IgD-negative memory B cell (primary cell): ENCODE results near the gene COL7A1. TPM values are rescaled to one million over a fixed set of nuclear protein-coding genes. Genes with fewer than 3 reads are reported as not detected.

Experiments used
- H3K27ac Mint-ChIP-seq, 3 donors: one replicate each; pipeline ENCODE4 v1.8.0; 2020 to 2022; ENCODE audit warnings: mild to moderate bottlenecking in 3 of 3, mixed read lengths in 3 of 3, moderate library complexity in 1 of 3
- H3K27me3 Mint-ChIP-seq: one replicate; pipeline ENCODE4 v1.8.0; 2021; ENCODE audit warnings: mixed read lengths
- H3K36me3 Mint-ChIP-seq: one replicate; pipeline ENCODE4 v1.8.0; 2020; ENCODE audit warnings: mild to moderate bottlenecking, mixed read lengths
- H3K4me1 Mint-ChIP-seq, 3 donors: one replicate each; pipeline ENCODE4 v1.8.0; 2020 to 2022; ENCODE audit warnings: mixed read lengths in 3 of 3, mild to moderate bottlenecking in 1 of 3
- H3K4me3 Mint-ChIP-seq, 4 donors: one replicate each; pipeline ENCODE4 v1.8.0; 2020 to 2022; ENCODE audit warnings: mild to moderate bottlenecking in 4 of 4, mixed read lengths in 4 of 4, moderate library complexity in 3 of 4
- H3K9me3 Mint-ChIP-seq, 3 donors: one replicate each; pipeline ENCODE4 v1.8.0; 2020 to 2021; ENCODE audit warnings: mixed read lengths in 3 of 3, mild to moderate bottlenecking in 1 of 3
- polyA plus RNA-seq: library from polyadenylated mRNA; unstranded; fragments of 300-500 nt; fragmentation: Illumina TruSeq; gene quantifications from one replicate; pipeline ENCODE4 v1.2.3, GENCODE V29; 2021

Gene COL7A1
- polyA plus RNA-seq, 1 donor from 2014 or later: not detected

DNA sequence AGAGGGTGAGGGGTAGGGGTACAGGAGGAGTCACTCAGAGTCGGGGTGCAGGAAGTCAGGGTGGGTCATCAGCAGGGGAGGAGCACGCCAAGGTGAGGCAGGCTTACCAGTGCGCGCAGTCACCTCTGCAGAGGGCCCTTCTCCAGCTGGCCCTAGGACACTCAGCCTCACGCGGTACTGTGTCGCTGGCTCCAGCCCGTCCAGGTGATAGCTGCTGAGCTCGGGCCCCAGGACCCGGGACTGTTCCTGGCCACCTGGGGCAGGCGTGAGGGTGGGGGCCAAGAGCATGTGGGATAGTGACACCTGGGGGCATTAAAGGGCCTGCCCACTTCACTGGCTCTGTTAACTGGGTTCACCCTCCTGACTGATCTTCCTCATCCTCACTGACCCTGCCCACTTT is 7.4 kb downstream of the COL7A1 start:
- H3K4me1 Mint-ChIP-seq: no peaks in the 10 kb centered on the region
- H3K9me3 Mint-ChIP-seq: peaks cover 0 to 1% (median 0%) of the 10 kb centered on the region in 3 donors
- peaks cover 22% of the 10 kb centered on the region for H3K27me3 Mint-ChIP-seq
- no peak overlapping the region for H3K27ac Mint-ChIP-seq
- no peak overlapping the region for H3K4me3 Mint-ChIP-seq
- H3K36me3 Mint-ChIP-seq: no peaks in the 10 kb centered on the region

DNA sequence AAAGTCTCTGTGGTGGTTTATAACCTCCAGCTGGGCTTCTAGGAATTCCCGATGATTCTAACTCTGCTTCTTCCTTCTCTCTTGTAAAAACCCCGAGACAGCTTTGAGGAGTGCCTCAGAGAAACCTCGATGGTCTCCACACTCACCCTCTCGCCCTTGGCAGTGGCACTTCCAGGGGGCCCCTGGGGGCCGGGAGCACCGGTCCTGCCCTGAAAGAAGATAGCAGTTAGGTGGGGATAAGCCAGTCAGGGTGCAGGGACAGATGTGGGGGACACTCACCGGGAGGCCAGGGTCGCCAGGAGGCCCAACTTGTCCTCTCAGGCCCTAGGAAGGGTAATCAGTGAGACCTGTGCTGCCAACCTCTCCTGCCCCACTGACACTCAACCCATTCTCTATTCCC is 9.7 kb downstream of the COL7A1 start:
- H3K9me3 Mint-ChIP-seq: peaks cover 0 to 1% (median 0%) of the 10 kb centered on the region in 3 donors
- H3K27ac Mint-ChIP-seq: no peak overlapping the region
- H3K4me1 Mint-ChIP-seq: no peaks in the 10 kb centered on the region
- peaks cover 12% of the 10 kb centered on the region for H3K27me3 Mint-ChIP-seq
- no peaks in the 10 kb centered on the region for H3K36me3 Mint-ChIP-seq
- no peak overlapping the region for H3K4me3 Mint-ChIP-seq

DNA sequence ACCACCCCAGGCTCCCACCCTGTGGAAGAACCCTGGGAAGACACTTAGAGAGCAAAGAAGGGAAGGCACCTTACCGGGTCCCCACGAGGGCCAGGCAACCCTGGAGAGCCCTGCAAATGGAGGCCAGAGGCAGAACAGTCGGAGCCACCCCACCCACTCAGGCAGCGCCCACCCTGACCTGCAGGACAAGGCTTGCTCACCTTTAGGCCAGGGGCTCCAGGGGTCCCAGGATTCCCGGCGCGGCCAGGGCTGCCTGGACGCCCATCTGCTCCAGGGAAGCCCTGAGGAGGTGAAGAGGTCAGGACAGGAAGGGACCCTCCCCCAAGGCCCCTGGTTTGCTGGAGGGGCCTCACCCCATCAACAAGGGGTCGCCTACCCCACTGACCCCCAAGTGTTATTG is 10.3 kb downstream of the COL7A1 start:
- Mint-ChIP-seq H3K36me3 (no peaks in the 10 kb centered on the region), H3K4me1 (no peaks in the 10 kb centered on the region), H3K27ac (no peak overlapping the region), H3K27me3 (peaks cover 12% of the 10 kb centered on the region), H3K4me3 (no peak overlapping the region), H3K9me3 (peaks cover 0 to 1% (median 0%) of the 10 kb centered on the region in 3 donors)

DNA sequence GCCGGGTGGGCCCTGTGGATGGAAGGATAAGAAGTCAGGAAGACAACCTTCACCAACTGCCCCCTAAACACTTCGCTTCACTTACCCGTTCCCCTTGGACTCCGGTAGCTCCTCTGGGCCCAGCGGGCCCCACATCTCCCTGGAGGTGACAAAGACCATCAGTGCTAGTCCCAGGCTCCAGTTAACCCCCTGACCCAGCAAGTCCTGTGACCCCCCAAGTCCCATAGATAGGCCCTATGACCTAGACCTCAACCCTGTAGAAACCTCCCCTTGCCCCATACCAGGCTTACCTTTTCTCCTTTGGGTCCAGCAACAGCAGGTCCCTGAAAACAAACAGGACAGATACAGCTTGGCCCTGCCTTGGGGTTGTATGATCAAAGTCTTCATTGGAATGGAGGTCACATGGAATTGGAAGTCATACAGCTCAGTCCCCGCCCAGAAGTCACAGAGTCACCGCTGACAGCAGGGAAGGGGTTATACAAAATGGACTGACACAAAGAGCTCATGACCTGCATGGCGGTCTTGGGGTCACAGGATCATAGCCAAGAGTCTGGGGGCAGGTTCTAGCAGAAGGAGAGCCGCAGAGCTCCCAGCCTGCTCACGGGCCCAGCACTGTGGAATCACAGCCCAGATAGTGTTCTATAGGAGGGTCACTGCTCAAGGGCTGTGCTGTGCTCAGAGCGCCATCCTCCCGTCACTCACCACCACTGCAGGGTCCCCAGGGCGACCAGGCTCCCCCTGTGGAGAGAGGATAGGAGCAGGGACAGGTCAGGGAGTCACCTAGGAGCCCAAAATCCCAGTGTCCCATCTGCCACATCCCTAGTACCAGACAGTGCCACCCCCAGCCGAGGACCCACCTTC is 13.3 kb downstream of the COL7A1 start:
- no peaks in the 10 kb centered on the region for H3K4me1 Mint-ChIP-seq
- no peaks in the 10 kb centered on the region for H3K27me3 Mint-ChIP-seq
- H3K9me3 Mint-ChIP-seq: no peaks in the 10 kb centered on the region
- H3K4me3 Mint-ChIP-seq: no peak overlapping the region
- no peaks in the 10 kb centered on the region for H3K36me3 Mint-ChIP-seq
- H3K27ac Mint-ChIP-seq: no peak overlapping the region

DNA sequence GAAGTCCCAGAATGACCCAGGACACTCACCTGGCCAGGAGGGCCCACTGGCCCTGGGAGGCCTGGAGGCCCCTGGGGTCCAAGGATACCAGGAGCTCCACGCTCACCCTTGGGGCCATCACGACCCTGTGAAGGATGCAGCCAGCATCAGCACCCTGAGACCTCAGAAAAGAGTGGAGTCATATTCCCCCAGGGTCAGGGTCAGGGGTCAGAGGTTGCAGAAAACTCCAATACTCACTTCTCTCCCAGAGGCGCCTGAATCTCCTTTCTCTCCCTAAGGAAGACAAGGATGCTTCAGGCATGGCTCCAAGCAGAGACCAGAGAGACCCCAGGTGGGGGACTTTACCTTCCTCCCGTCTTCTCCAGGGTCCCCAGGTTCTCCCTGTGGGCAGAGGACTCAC is 18.5 kb downstream of the COL7A1 start:
- H3K27me3 Mint-ChIP-seq: no peaks in the 10 kb centered on the region
- H3K36me3 Mint-ChIP-seq: no peaks in the 10 kb centered on the region
- no peaks in the 10 kb centered on the region for H3K9me3 Mint-ChIP-seq
- H3K4me3 Mint-ChIP-seq: no peak overlapping the region
- no peak overlapping the region for H3K27ac Mint-ChIP-seq
- H3K4me1 Mint-ChIP-seq: no peaks in the 10 kb centered on the region

DNA sequence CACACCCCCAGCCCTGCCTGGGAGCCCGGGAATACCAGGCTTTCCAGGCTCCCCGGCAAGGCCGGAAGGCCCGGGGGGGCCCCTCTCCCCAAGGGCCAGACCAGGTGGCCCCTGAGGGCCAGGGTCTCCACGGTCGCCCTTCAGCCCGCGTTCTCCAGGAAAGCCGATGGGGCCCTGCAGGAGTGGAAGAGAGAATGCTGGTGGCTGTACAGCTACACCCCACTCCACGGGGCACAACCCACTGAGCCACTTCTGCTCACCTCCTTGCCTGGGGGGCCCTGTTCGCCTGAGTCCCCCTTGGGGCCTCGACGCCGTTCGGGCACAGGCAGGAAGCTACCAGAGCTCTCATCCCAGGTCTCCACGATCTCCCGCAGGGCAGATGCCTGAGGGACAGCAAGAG is 19.8 kb downstream of the COL7A1 start:
- no peak overlapping the region for H3K4me3 Mint-ChIP-seq
- no peaks in the 10 kb centered on the region for H3K36me3 Mint-ChIP-seq
- no peak overlapping the region for H3K27ac Mint-ChIP-seq
- no peaks in the 10 kb centered on the region for H3K27me3 Mint-ChIP-seq
- H3K9me3 Mint-ChIP-seq: no peaks in the 10 kb centered on the region
- no peaks in the 10 kb centered on the region for H3K4me1 Mint-ChIP-seq

DNA sequence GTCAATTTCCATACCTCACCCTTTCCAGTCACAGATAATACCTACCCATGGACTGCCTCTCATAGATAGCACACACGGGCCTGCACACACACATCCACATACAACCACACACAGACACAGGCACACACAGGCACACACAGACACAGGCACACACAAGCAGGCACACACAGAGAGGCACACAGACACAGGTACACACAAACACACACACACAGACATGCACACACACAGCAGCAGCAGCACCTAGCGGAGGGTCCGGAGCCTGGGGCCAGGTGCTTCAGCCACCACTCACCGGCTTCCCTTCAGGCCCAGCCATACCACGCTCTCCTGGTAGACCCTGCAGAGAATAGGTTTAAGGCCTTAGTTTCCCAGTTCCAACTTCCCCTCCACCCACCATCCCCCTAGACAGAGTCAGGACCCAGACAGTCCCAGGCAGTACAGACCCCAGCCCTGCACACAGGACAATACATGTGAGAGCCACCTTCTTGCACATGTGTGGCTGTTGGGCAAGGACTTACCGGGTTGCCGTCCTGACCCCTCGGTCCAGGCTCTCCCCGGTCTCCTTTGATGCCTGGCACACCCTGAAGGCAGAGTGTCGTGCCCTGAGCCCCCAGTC is 21.1 kb downstream of the COL7A1 start:
- Mint-ChIP-seq H3K27me3 (no peaks in the 10 kb centered on the region), H3K36me3 (no peaks in the 10 kb centered on the region), H3K4me1 (no peaks in the 10 kb centered on the region), H3K27ac (no peak overlapping the region), H3K4me3 (no peak overlapping the region), H3K9me3 (no peaks in the 10 kb centered on the region)

DNA sequence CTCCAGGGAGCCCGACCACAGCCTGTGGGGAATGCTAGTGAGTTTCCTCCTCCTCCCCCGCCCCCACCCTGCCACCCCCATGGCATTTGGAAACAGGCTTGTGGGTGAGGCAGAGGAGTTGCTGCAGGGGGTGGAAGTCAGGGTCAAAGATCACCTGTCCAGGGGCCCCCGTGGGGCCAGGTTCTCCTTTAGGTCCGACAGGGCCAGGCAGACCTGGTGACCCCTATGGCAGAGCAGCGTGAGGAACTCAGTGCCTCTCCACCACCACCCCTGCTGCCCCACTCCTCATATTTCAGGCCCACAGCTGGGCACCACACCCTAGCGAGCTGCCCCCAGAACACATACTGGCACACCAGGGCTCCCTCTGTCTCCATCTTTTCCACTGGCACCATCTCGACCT is 22.6 kb downstream of the COL7A1 start:
- Mint-ChIP-seq H3K27me3 (no peaks in the 10 kb centered on the region), H3K36me3 (no peaks in the 10 kb centered on the region), H3K4me3 (no peak overlapping the region), H3K9me3 (no peaks in the 10 kb centered on the region), H3K4me1 (no peaks in the 10 kb centered on the region), H3K27ac (no peak overlapping the region)

DNA sequence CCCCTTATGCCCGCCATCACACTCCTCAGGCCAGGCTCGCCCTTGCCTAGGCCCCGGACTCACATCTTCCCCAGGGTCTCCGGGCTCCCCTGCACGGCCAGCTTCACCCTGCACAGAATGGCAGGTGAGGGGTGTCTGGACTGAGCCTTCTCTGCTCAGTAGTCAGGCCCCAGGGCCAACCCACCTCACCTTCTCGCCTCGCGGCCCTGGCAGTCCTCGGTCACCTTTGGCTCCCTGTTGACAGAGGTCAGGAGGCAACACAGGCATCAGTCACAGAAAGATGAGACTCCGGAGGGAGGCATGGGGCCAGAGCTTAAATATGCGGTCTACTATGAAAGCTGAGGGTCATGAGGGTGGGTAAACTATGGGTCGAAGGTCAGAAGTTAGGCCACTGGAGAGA is 23.2 kb downstream of the COL7A1 start:
- H3K4me1 Mint-ChIP-seq: peaks cover 0 to 2% (median 0%) of the 10 kb centered on the region in 3 donors
- no peak overlapping the region for H3K4me3 Mint-ChIP-seq
- H3K9me3 Mint-ChIP-seq: no peaks in the 10 kb centered on the region
- H3K36me3 Mint-ChIP-seq: no peaks in the 10 kb centered on the region
- no peaks in the 10 kb centered on the region for H3K27me3 Mint-ChIP-seq
- no peak overlapping the region for H3K27ac Mint-ChIP-seq

DNA sequence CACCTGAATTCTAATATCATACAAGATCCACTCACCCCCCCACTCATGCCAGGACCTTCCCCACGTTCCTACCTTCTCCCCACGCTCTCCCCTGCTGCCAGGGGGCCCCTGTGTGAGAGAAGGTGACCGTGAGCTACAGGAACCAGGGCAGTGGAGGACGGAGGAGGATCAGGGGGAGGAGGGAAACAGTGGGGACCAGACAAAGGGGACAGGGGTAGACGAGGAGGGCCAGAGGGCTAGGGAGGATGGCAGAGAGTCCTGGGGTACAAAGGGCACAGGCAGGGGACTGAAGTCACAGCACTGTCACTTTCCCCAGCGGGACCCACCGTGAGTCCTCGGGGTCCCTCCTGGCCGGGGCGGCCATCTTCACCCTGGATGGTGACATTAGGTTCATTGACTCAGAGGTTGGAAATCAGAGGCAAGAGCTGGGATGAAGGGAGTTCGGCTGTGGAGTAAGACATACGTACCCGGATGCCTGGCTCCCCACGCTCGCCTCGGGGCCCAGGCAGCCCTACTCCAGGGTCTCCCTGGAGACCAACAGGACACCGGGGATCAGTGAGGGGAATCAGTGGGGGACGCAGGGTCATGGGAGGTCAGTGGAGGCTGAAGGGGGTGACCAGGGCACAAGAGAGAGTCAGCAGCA is 25.2 kb downstream of the COL7A1 start:
- no peaks in the 10 kb centered on the region for H3K27me3 Mint-ChIP-seq
- H3K4me3 Mint-ChIP-seq: no peak overlapping the region
- H3K9me3 Mint-ChIP-seq: no peaks in the 10 kb centered on the region
- H3K36me3 Mint-ChIP-seq: no peaks in the 10 kb centered on the region
- no peak overlapping the region for H3K27ac Mint-ChIP-seq
- peaks cover 0 to 2% (median 0%) of the 10 kb centered on the region in 3 donors for H3K4me1 Mint-ChIP-seq

DNA sequence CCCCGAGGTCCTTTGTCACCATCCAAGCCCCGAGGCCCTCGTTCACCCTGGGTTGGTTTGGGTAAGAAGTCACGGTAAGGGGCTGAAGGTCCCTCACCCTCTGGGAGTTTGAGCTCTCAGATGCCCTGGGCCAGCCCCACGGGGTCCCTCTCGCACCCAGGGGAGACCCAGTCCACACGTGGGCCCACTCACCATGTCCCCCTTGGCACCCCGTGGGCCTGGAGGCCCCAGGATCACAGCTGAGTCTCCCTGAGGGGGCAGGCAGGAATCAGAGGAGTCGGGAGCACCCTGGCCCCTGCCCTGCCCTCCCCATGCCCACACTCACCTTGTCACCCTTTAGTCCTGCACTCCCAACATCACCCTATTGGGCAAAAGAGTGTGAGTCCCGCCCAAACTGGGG is 25.7 kb downstream of the COL7A1 start:
- no peaks in the 10 kb centered on the region for H3K36me3 Mint-ChIP-seq
- no peak overlapping the region for H3K27ac Mint-ChIP-seq
- H3K4me1 Mint-ChIP-seq: peaks cover 0 to 2% (median 0%) of the 10 kb centered on the region in 3 donors
- no peaks in the 10 kb centered on the region for H3K27me3 Mint-ChIP-seq
- H3K4me3 Mint-ChIP-seq: no peak overlapping the region
- H3K9me3 Mint-ChIP-seq: no peaks in the 10 kb centered on the region

DNA sequence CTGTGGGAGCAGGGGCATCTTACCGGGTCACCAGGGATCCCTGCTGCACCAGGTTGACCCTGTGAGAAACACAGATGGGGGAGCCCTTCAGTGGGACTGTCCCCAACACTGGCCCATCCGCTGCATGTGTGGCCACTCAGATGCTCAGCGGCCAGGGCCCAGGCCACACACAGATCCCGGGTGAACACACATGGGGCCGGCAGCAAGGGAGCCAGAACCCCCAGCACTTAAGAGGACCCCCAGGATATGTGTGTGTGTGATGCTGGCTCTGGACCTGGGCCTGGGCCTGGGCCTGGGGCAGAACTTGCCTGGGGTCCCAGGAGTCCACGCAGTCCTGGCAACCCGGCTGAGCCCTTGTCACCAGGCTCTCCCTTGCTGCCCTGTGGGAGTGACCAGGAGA is 26.7 kb downstream of the COL7A1 start:
- Mint-ChIP-seq H3K4me1 (peaks cover 0 to 2% (median 0%) of the 10 kb centered on the region in 3 donors), H3K27me3 (no peaks in the 10 kb centered on the region), H3K27ac (no peak overlapping the region), H3K36me3 (no peaks in the 10 kb centered on the region), H3K9me3 (no peaks in the 10 kb centered on the region), H3K4me3 (no peak overlapping the region)

DNA sequence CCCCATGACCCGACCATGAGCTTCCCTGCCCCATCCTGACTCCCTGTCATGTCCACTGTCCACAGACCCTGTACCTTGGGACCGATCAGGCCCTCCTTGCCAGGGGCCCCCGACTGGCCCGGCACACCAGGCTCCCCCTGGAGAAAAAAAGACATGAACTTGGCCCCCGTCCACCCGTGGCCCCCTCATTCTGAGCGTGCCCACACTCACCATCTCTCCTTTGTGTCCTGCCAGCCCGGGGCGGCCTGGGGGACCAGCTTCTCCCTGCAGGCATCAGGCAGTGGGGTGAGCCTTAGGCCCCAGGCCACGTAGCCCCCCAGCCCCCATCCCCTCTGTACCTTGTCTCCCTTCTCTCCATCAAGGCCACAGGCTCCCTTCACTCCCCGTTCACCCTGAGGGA is 27.6 kb downstream of the COL7A1 start:
- Mint-ChIP-seq H3K9me3 (no peaks in the 10 kb centered on the region), H3K27ac (no peak overlapping the region), H3K4me3 (no peak overlapping the region), H3K4me1 (peaks cover 0 to 2% (median 0%) of the 10 kb centered on the region in 3 donors), H3K36me3 (no peaks in the 10 kb centered on the region), H3K27me3 (no peaks in the 10 kb centered on the region)

DNA sequence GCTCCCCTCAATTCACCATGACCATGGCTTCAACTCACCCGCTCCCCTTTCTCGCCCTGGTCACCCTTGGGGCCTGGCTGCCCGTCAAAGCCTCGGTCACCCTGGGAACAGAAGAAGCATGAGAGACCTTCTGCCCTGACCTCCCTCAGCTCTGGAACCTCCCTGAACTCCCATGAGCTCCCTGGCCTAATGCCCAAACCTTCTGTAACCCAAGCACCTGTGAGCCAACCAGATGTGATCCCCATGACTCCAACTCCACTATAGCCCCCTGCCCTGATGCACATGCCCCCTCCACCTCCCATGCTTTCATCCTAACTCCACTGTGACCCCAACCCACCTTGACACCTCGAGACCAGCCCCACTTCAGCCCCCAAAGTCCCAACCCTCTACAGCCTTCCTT is 28.0 kb downstream of the COL7A1 start:
- Mint-ChIP-seq H3K36me3 (no peaks in the 10 kb centered on the region), H3K4me3 (no peak overlapping the region), H3K4me1 (peaks cover 0 to 2% (median 0%) of the 10 kb centered on the region in 3 donors)

DNA sequence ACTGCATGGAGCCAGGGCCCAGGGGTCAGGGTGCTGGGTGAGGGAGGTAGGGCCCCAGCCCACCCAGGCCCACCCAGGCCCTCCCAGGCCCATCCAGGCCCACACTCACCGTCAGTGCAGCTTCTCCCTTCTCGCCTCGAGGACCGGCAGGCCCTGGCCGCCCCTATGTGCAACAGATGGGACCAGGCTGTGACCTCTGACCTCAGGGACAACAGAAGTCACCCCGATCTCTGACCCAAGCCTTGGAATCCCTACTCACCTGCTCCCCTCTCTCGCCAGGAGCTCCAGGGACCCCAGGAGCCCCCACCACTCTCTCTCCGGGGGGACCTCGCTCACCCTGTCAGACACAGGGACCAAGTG is 28.7 kb downstream of the COL7A1 start:
- Mint-ChIP-seq H3K4me3 (no peak overlapping the region), H3K4me1 (peaks cover 0 to 2% (median 0%) of the 10 kb centered on the region in 3 donors), H3K27ac (no peak overlapping the region), H3K36me3 (no peaks in the 10 kb centered on the region), H3K9me3 (no peaks in the 10 kb centered on the region), H3K27me3 (no peaks in the 10 kb centered on the region)

More for the DNA sequence above, 28.0 kb downstream of the COL7A1 start:
- H3K9me3 Mint-ChIP-seq: no peaks in the 10 kb centered on the region
- no peaks in the 10 kb centered on the region for H3K27me3 Mint-ChIP-seq
- H3K27ac Mint-ChIP-seq: no peak overlapping the region
